GM12892 (cell line): ENCODE results near the gene ARFGAP3.
"Not testable (repeated sequence)": the region's sequence is repeated elsewhere in the genome, so short reads cannot be mapped to it uniquely, and the experiment has no call there.

ENCODE experiments used
- POLR2A ChIP-seq: IDR thresholded peaks from 2 replicates; pipeline ENCODE4 v1.6.1; 2011; ENCODE audit warnings: low read depth, low read length, control low read depth
- POLR2AphosphoS5 ChIP-seq: IDR thresholded peaks from 2 replicates; pipeline ENCODE4 v1.6.1; 2011; ENCODE audit warnings: low read depth, low read length, control low read depth

GRCh38 chr22:42750421-42750820, 106.7 kb downstream of the ARFGAP3 start:
- TF ChIP-seq POLR2A, POLR2AphosphoS5: not testable (repeated sequence)
